DMS153 (cell line): ENCODE results near the gene AGAP3.
A peak's percentile ranks its signal among the peaks of the same experiment; 100 is the strongest.
"Not testable (repeated sequence)": the region's sequence is repeated elsewhere in the genome, so short reads cannot be mapped to it uniquely, and the experiment has no call there.

Experiments
- DNase-seq: peaks from one replicate; lab custom pipeline; 2025; lab: John Stamatoyannopoulos, UW

The AGAP3 gene

DNA sequence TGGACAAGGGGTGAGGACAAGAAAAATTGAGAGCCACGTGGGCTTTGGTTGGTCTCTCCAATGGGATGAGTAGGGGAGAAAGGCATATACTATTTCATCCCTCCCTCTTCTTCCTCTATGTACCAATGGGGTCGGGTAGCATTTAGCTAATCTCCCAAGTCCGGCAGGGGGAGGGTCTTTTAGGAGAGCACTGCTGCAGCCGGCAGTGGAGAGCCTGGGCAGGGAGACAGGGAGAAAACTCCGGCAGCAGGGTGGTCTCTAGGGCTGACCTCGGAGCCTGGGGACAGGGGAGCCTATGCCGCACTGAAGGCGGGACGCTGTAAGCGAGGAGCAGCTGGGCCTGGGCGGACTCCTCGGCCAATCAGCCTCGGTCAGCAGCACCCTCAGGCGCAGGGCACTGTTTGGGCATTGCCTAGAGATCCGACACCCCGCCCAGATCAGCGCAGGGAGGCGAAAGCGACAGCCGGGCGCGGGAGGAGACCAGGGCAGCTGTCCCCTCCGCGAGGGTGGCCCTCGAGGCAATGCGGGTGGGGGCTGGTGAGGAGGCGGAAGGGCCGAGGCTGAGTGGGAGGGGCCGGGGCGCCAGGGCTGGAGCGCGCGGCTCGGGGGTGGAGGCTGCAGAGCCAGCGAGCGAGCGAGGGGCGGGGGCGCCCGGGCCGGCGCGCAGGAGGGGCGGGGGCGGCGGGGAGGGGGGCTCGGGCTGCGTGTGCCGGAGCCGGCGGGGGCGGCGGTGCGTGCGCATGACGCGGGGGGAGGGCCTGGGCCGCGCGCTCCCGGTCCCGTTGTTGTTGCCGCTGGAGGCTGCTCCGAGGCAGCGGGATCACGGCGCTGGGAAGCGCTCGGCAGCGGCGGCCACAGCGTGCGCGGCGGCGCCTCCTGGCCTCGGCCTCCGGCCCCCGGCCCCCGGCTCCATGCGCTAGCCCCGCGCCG, at the start of gene AGAP3:
AGAP3 (plus strand) TSS at position 785 of the 930 bp plus-strand sequence. CDS start 267 bp downstream, outside the sequence.
- DNase-seq = peak; percentile 73

DNA sequence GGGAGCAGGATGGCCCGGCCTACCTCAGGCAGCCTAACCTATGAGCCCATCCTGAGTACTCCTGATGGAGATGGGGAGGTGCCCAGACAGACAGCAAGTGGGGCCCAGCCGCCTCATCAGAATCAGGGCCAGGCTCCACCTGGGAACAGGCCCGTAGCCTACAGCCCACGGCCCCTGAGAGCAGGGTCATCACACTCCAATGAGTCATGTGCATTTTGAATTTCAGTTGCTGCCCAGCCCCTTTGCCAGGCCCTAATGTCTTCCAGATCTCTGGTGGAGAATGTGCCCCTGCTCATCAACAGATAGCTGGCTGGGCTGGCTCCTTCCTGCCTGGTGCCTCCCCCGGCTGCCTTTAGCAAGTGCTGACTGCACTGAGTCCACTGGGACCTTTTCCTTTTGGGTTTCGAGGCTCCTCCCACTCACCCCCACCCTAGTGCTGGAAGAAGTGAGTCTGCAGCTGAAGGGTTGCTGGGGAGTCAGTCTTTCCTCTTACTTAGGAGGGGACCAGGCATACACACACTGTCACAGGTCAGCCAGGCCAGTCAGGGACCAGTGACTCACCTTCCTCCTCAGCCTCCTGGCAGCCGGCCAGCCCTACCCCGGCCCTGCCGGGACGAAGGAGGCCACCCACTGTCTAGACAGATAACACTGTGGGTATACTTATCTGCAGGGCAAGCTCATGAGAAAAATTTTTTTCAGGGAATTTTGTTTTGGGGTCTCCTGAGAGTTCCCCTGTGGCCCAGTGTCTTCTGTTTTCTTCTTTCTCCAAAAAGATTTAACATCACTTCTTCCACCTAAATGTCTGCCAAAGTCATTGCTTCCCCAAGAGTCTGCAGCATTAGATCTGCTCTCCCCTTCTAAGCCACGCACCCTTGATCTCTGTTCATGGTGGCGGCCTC, 47.1 kb upstream of the AGAP3 start:
- no peak for DNase-seq

DNA sequence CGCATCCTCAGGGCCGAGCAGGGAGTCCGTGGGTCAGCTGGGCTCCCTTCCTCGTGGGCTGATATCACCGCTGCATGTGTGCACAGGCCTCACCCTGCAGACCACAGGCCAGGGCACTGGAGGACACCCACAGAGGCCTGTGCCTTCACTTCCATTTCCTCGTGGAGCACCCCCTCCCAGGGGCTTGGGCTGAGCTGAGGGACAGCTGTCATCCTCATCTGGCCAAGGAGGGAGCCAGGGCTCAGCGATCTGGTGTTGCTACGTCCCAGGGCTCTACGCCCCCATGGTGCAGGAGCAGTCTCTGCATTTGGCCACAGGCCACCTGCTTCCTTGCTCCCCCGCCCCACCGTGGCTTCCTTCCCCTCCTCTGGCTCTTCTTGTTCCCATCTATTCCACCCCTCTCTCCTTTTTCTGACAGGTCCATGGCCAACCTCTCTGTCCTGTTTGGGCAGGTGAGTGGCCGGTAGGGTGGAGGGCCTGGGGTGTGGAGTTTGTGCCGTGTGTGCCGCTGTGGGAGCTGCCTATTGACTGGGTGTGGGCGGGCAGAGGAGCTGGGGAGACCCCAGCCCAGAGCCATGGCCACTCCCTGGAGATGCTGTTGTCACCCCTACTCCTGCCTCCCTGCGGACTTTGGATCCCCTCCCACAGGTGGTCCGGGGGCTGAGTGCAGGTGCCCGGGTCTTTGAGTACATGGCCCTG, 46.3 kb upstream of the AGAP3 start:
- no peak for DNase-seq

DNA sequence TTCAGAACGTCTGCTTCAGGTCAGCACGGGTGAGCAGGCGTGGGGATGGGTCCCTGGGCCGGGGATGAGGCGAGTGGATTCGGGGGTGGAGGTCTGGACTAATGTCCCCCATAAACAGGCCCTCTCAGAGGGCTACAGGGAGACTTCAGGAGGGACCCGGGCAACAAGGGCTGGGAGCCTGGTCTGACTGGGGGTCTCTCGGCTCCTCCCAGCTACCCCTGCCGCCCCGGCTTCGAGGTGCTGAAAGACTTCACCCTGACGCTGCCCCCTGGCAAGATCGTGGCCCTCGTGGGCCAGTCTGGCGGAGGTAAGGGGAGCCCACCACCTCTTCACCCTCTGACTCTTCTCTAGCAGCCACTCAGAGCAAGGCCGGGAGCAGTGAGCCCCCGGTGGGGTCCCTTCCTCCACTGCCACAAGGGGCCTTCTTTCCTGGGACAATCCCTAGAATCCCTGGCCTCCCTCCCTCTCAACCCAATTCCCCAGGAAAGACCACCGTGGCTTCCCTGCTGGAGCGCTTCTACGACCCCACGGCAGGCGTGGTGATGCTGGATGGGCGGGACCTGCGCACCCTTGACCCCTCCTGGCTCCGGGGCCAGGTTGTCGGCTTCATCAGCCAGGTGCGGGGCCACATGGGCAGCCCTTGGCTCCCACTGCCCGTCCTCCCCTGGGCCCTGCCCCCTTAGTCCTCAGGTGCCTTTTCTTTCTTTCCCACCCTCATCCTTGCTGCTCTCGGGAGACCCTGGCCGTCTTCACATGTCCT, 45.5 kb upstream of the AGAP3 start:
- no peak for DNase-seq

DNA sequence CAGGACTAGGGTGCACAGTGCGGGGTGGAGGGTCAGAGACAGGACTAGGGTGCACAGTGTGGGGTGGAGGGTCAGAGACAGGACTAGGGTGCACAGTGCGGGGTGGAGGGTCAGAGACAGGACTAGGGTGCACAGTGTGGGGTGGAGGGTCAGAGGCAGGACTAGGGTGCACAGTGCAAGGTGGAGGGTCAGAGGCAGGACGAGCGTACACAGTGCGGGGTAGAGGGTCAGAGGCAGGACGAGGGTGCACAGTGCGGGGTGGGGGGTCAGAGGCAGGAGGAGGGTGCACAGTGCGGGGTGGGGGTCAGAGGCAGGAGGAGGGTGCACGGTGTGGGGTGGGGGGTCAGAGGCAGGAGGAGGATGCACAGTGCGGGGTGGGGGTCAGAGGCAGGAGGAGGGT, 42.8 kb upstream of the AGAP3 start:
- DNase-seq = not testable (repeated sequence)

DNA sequence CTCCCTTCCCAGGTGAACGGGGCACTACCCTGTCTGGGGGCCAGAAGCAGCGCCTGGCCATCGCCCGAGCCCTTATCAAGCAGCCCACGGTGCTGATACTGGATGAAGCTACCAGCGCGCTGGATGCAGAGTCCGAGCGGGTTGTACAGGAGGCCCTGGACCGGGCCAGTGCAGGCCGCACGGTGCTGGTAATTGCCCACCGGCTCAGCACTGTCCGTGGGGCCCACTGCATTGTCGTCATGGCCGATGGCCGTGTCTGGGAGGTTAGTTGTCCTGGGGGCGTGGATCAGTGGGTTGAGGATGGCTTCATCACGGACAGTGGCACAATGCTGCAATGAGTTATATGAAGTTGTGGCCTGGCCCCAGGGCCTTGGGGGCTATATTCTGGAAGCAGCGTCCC, 42.3 kb upstream of the AGAP3 start:
- DNase-seq = no peak

DNA sequence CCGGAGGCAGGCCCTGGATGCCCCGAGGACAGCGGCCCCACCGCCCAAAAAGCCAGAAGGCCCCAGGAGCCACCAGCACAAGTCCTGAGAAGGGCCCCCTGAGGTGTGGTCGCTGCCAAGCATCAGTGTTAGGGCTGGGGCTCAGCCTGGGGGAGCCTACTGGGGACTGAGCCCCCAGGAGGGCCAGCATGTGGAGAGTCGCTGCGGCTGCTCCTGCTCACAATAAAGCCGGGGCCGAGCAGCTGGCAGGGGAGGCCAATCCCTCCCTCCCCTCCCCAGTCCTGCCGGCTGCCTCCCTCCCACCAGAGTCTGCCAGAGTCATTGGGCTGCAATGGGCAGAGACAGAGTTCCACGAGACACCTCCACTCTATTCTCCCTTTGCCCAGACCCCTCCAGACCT, 41.0 kb upstream of the AGAP3 start:
- no peak for DNase-seq

DNA sequence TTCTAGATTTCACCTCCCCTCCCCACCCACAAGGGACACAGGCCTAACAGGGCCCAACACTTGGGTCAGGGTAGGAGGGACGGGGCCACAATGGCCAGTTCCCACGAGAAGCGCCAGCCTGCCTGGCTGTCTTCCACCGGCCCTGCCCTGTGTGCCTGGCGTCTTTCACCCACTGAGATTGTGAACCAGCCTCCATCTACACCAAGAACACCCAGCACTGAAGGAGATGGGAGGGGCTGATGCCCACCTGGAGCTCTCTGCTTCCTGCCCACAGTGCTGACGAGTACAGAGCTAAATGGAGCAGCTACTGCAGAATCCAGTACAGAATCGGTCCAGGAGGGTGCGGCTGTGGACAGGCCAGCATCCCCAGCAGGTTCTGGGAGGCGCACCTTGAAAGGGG, 40.3 kb upstream of the AGAP3 start:
- no peak for DNase-seq

DNA sequence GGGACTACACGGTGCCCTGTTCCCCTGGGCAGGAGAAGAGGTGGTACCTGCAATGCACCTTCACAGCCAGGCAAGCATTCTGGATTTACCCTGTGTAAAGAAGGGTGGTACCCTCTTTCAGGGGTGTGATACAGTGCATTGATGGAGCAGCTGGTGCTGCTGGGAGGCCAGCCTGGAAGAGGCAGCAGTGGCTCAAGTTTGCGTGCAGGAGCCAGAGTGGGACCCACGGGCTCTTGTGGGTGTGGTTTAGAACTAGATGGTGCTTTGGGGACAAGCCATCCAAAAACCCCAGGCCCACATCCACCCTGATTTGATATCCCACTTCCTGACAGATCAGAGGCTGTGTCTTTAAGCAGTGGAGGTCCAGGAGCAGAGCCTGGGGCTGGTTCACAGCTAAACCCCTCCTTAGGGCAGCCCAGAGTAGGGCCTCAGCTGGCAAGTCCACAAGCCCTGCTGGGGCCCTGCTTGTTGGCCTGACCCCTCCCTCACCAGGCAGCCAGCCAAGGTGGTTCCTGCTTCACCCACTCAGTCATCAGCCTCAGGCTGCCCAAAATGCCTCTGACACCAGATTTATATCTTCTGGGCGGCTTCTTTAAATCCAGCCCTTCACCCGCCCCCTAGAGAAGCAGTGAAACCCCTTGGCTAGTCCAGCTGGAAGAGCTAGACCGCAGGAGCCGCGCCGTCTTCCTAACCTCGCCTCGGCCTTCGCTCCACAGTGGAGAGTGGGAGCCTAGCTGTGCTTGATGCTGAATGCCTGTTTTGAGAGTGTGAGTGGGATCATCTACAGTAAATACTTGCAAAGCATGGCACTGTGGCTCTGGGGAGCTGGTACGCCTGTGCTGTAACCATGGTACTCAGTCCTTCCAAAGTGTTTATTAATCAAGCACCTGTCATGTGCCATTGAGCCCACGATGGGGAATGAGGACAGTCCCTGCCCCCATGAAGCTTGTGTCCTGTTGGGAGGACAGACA, 39.4 kb upstream of the AGAP3 start:
- no peak for DNase-seq

DNA sequence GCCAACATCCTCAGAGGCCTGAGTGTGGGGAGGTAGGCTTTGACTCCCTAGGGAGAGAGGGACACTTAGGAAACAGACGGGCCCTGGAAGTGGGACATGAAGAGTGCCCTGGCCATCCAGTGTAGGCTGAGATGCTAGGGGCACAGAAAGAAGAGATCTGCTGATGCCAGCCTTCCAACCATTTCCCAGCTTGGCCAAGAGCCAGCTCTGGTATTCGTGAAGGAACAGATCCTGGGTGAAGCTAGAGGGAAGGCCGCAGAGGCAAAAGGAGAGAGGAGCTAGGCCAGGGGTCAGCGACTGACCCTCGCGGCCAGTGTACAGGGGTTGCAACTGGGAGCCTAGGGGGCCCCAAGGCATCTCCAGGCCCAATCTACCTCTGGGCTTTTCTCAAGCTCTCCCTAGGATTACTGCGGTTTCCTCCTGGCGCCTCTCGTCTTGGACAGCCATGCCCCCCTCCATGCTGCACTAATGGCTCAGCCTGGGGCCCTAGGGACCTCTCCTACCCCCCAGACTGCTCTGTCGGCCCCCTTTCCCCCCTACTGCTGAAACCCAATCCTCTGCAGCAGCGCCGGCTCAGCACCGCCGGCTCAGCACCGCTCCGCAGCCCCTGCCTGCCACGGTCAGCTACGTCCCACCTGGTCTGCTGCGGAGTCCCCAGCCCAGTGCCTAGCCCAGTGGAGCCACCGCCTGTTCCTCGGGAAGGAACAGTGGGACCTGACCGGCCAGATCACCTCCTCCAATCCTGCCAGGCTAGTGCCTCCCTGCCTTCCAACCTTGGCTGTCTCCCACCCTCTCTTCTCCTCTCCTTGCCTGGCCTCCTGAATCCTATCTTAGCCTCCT, 38.1 kb upstream of the AGAP3 start, which contains the start of gene ASIC3:
ASIC3 (plus strand) TSS at position 556 of the 840 bp plus-strand sequence. CDS start 355 bp downstream, outside the sequence.
- no peak for DNase-seq

DNA sequence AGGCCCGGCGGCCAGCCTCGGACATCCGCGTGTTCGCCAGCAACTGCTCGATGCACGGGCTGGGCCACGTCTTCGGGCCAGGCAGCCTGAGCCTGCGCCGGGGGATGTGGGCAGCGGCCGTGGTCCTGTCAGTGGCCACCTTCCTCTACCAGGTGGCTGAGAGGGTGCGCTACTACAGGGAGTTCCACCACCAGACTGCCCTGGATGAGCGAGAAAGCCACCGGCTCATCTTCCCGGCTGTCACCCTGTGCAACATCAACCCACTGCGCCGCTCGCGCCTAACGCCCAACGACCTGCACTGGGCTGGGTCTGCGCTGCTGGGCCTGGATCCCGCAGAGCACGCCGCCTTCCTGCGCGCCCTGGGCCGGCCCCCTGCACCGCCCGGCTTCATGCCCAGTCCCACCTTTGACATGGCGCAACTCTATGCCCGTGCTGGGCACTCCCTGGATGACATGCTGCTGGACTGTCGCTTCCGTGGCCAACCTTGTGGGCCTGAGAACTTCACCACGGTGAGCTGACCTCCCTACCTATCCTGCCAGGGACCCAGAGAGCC, 37.3 kb upstream of the AGAP3 start:
- DNase-seq = no peak

DNA sequence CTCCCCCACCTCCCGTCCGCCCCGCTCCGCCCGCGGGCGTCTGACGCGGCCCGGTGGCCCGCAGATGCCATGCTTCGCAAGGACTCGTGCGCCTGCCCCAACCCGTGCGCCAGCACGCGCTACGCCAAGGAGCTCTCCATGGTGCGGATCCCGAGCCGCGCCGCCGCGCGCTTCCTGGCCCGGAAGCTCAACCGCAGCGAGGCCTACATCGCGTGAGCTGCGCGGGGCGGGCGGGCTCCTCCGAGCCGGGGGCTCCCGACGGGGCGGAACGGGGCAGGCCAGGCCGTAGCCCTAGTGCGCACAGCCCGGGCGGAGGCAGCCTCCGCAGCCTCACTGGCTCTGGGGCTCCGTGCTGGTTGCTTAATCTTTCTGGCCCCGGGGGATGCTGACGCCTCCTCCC, 35.2 kb upstream of the AGAP3 start:
- DNase-seq = no peak

DNA sequence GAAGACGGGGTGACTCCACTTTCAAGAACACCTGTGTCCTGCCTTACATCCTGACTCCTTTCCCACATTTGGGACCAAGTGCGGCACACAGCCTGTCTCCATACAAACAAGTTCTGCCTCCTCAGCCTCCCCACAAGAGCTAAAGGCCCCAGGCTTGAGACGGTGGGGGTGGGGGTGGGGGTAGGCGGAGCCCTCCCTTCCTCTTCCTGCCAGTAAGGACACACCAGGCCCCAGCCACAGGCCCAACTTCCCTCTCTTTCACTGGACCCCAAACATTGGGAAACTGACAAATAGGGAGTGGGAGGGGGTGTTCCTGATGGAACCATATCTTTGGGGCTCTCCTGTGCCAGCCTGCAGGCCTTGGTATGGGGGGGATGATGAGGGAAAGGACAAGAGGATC, 33.2 kb upstream of the AGAP3 start:
- DNase-seq = no peak

DNA sequence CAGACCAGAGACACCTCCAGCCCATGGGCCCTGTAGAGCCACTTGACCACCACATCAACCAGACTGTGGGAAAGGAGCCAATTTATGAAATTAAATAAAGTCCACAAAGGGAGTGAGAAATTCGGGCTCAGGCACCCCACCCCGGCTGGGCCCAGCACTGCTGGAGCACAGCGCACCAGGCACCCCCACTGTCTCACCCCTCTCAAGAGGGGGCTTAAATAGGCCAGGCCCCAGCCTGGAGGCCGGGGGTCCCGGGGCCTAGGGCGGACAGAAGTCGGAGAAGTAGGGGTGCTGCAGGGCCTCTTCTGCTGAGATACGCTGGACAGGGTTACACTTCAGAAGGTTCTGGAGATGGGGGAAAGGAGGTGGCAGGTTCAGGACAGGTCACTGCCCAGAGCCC, 32.5 kb upstream of the AGAP3 start:
- no peak for DNase-seq

DNA sequence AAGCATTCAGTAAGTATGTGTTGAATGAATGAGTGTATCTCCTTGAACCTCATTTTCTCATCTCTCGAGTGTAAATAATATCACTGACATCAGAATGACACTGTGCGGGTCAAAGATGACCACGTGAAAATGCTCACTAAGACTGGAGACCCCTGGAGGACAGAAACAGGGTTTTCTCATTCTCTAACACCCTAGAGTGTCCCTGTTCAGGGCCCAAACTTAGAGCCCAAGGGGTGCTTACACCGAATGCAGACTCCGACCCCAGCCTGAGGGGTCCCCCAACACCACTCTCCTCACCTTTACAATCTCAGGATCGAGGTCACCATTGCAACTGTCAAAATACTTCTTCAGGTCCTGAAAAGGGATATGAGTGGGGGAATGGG, 30.0 kb upstream of the AGAP3 start:
- no peak for DNase-seq

DNA sequence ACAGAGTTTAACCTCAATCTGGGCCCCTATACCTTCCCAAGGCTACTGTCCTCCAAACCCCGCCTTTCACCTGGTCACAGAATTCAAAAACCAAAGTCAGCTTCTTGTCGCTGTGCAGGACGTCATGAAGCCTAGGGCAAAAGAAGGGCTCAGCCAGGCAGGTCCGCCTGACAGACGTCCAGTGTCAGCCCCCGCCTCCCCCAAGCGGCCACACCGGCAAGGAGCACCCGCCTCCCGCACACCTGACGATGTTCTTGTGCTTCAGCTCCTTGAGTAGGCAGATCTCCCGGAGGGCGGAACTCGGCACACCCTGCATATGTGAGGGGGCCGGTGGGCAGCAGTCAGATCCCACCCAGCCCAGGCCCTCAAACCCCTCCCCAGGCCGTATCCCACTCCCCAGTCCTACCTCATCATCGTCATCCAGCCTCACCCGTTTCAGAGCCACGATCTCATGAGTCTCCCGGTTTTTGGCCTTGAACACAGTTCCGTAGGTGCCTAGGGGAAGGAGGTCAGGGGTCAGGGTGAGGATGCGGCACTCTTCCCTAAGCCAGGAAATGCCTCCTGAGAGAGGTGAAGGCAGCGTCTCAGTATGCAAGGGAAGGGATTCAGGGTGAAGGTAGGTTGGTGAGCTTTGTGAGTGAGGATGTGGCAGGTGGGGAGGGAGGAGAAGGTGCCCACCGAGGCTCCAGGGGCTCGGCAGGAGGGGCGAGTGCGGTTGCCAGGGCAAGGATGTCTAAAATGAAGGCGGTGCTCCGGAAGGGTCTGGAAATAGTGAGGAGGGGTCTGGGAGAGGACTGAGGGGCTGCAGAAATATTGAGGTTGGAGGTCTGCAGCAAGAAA, 29.4 kb upstream of the AGAP3 start:
- DNase-seq = no peak

DNA sequence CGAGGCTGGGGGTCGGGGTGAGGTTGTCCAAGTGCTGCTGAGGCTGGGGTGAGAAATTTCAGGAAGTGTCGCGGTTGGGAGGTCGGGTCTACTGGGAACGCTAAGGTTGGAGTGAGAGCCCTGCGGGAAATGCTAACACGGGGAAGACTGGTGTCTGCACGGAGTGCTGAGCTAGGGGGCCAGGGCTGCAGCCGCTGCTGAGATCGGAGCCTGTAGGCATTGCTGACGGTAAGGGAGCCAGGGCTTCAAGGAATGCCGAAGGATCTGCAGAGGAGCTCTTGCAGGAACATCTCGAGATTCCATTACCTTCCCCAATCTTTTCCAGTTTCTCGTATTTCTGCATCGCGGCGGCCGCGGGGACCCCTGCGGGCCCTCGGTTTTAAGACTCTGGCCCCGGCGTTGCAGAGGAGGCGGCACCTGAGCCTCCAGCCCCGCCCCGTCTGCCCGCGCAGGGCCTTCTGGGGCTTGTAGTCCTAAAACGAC, 28.7 kb upstream of the AGAP3 start, which contains the start of gene CDK5:
CDK5 (minus strand) TSS at position 392 of the 483 bp plus-strand sequence; CDS start at position 343, 49 bp downstream.
- no peak for DNase-seq
